Trophoblast cell (in vitro differentiated cells and primary cell): ENCODE data around the gene GDPD5. TPM values are rescaled to one million over a fixed set of nuclear protein-coding genes. Genes with fewer than 3 reads are reported as not detected.
A peak's percentile ranks its signal among the peaks of the same experiment; 100 is the strongest.

ENCODE experiments used
- DNase-seq, 2 donors: peaks; one replicate each; pipeline ENCODE4 v3.0.0-alpha.2; 2016
- H2AFZ ChIP-seq: 2 replicates; pipeline ENCODE4 v1.6.1; 2013; ENCODE audit warnings: low read length, moderate library complexity, mild to moderate bottlenecking; ENCODE audit not compliant: insufficient read depth, poor library complexity
- H2AK5ac ChIP-seq: 2 replicates; pipeline ENCODE4 v1.6.1; 2013; ENCODE audit warnings: mild to moderate bottlenecking, low read length
- H2BK120ac ChIP-seq: 2 replicates; pipeline ENCODE4 v1.6.1; 2013; ENCODE audit warnings: low read length, mild to moderate bottlenecking, moderate library complexity; ENCODE audit not compliant: insufficient read depth, poor library complexity
- H2BK12ac ChIP-seq: 2 replicates; pipeline ENCODE4 v1.6.1; 2013; ENCODE audit warnings: mild to moderate bottlenecking, low read length, moderate library complexity
- H2BK5ac ChIP-seq: 2 replicates; pipeline ENCODE4 v1.6.1; 2013; ENCODE audit warnings: low read length, low read depth, moderate library complexity, mild to moderate bottlenecking; ENCODE audit not compliant: poor library complexity
- H3K14ac ChIP-seq: 2 replicates; pipeline ENCODE4 v1.6.1; 2013; ENCODE audit warnings: mild to moderate bottlenecking, low read length
- H3K18ac ChIP-seq: 2 replicates; pipeline ENCODE4 v1.6.1; 2013; ENCODE audit warnings: mild to moderate bottlenecking, low read length
- H3K23ac ChIP-seq: 2 replicates; pipeline ENCODE4 v1.6.1; 2013; ENCODE audit warnings: low read length
- H3K27ac ChIP-seq: 2 replicates; pipeline ENCODE4 v1.5.1; 2013; ENCODE audit warnings: low read depth, mild to moderate bottlenecking, inconsistent platforms, low read length, moderate library complexity
- H3K27me3 ChIP-seq: 2 replicates; pipeline ENCODE4 v1.6.1; 2013; ENCODE audit warnings: inconsistent platforms, mild to moderate bottlenecking, low read length, moderate library complexity; ENCODE audit not compliant: insufficient read depth
- H3K36me3 ChIP-seq, 2 experiments: 1 replicate in 1 of 2; 2 replicates in 1 of 2; pipeline ENCODE4 v1.6.1; 2013; ENCODE audit warnings: low read length in 2 of 2, mild to moderate bottlenecking in 2 of 2, moderate library complexity in 1 of 2; ENCODE audit not compliant: insufficient read depth in 2 of 2, control insufficient read depth in 1 of 2
- H3K4ac ChIP-seq: 2 replicates; pipeline ENCODE4 v1.6.1; 2013; ENCODE audit warnings: low read depth, mild to moderate bottlenecking, low read length, moderate library complexity
- H3K4me1 ChIP-seq, 2 experiments: 1 replicate in 1 of 2; 2 replicates in 1 of 2; pipeline ENCODE4 v1.6.1; 2013; ENCODE audit warnings: low read length in 2 of 2, mild to moderate bottlenecking in 2 of 2, moderate library complexity in 1 of 2; ENCODE audit not compliant: insufficient read depth in 2 of 2, control insufficient read depth in 1 of 2
- H3K4me2 ChIP-seq: 2 replicates; pipeline ENCODE4 v1.6.1; 2013; ENCODE audit warnings: inconsistent platforms, mild to moderate bottlenecking, low read length, moderate library complexity
- H3K4me3 ChIP-seq: 2 replicates; pipeline ENCODE4 v1.5.1; 2013; ENCODE audit warnings: mild to moderate bottlenecking, low read depth, low read length, inconsistent platforms
- H3K79me1 ChIP-seq: one replicate; pipeline ENCODE4 v1.6.1; 2013; ENCODE audit warnings: low read length
- H3K79me2 ChIP-seq: 2 replicates; pipeline ENCODE4 v1.6.1; 2013; ENCODE audit warnings: low read length, mild to moderate bottlenecking; ENCODE audit not compliant: control insufficient read depth, insufficient read depth, poor library complexity
- H3K9ac ChIP-seq: 2 replicates; pipeline ENCODE4 v1.6.1; 2013; ENCODE audit warnings: mild to moderate bottlenecking, low read length
- H3K9me3 ChIP-seq: 2 replicates; pipeline ENCODE4 v1.6.1; 2013; ENCODE audit warnings: low read depth, mild to moderate bottlenecking, control low read depth, inconsistent platforms, low read length; ENCODE audit not compliant: insufficient read depth
- H4K12ac ChIP-seq: 2 replicates; pipeline ENCODE4 v1.6.1; 2013; ENCODE audit warnings: low read depth, mild to moderate bottlenecking, low read length, moderate library complexity
- H4K8ac ChIP-seq: 2 replicates; pipeline ENCODE4 v1.6.1; 2013; ENCODE audit warnings: low read depth, mild to moderate bottlenecking, low read length, moderate library complexity
- H4K91ac ChIP-seq: one replicate; pipeline ENCODE4 v1.6.1; 2013; ENCODE audit warnings: low read depth, mild to moderate bottlenecking, low read length, moderate library complexity
- WGBS: extraction: QIAGEN DNeasy Blood & Tissue Kit; methylation state at CpG from one replicate; pipeline ENCODE4 v1.1.7; 2013; ENCODE audit warnings: missing lambda C conversion rate; ENCODE audit not compliant: insufficient read length, insufficient coverage; ENCODE audit errors: extremely low coverage; 5-methylcytosine and 5-hydroxymethylcytosine counted together
- polyA plus RNA-seq: library from polyadenylated mRNA; stranded (reverse); fragments of 200-250 nt; gene quantifications from 2 replicates; pipeline ENCODE4 v1.2.3, GENCODE V29; 2013

Gene GDPD5, protein sequence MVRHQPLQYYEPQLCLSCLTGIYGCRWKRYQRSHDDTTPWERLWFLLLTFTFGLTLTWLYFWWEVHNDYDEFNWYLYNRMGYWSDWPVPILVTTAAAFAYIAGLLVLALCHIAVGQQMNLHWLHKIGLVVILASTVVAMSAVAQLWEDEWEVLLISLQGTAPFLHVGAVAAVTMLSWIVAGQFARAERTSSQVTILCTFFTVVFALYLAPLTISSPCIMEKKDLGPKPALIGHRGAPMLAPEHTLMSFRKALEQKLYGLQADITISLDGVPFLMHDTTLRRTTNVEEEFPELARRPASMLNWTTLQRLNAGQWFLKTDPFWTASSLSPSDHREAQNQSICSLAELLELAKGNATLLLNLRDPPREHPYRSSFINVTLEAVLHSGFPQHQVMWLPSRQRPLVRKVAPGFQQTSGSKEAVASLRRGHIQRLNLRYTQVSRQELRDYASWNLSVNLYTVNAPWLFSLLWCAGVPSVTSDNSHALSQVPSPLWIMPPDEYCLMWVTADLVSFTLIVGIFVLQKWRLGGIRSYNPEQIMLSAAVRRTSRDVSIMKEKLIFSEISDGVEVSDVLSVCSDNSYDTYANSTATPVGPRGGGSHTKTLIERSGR
- 15.7 and 17.4 TPM in 2 replicates for polyA plus RNA-seq

DNA sequence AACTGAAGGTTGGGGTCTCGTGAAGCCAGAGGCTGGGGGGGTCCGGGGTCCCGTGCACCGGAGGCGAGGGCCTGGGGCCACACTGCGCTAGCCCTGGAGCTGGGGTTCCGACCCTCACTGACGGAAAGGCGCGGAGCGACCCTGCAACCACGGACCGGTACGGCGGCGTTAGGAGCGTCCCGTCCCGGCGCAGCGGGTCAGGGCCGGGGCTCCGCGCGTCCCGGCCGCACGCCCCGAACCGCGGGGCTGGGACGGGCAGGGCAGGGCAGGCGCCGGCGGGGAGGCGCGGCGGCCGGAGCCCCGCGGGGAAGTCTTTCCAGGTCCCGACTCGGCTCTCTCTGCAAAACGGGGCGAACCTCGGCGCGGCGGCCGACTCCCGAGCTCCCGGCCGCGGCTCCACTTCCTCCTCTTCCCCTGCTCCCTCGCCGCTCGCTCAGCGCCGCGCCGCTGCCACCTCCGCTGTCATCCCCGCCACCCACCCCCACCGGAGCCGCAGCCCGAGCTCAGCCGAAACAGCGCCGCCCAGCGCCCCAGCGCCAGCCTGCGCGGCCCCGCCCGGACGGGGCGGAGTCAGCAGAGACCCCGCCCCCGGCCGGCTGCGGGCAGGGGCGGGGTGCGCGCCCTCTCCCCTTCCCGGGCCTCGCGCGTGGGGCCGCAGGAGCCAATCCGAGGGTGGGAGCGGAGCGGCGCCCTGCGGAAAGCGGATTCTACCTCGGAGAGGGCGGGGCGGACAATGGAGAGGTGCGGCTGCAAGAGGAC is at the start of gene GDPD5:
GDPD5 (minus strand) TSS at position 509 of the 759 bp plus-strand sequence. CDS start 48,206 bp downstream, outside the sequence.
- Histone ChIP-seq H4K91ac (peak within 1 kb of the TSS; percentile 82), H2BK120ac (peak within 1 kb of the TSS; percentile 8), H3K23ac (no peak within 1 kb of the TSS), H3K4me1 (peaks cover 2 to 8% of the 10 kb centered on the region in 2 experiments), H2AK5ac (no peak within 1 kb of the TSS), H3K79me2 (peaks cover 7% of the 10 kb centered on the region), H4K8ac (peak within 1 kb of the TSS; percentile 72), H2BK12ac (no peak within 1 kb of the TSS), H3K9ac (peak within 1 kb of the TSS; percentile 85), H3K9me3 (no peaks in the 10 kb centered on the region), H3K4me2 (peak within 1 kb of the TSS; percentile 98), H3K27ac (no peak within 1 kb of the TSS), H3K4ac (peak within 1 kb of the TSS; percentile 16), H3K14ac (peak within 1 kb of the TSS; percentile 47), H2BK5ac (peak within 1 kb of the TSS; percentile 1), H4K12ac (peak within 1 kb of the TSS; percentile 17), H3K4me3 (peak within 1 kb of the TSS; percentile 75), H3K18ac (peak within 1 kb of the TSS; percentile 63), H3K79me1 (peaks cover 7% of the 10 kb centered on the region), H3K27me3 (peaks cover 20% of the 10 kb centered on the region), H2AFZ (peak within 1 kb of the TSS; percentile 56), H3K36me3 (no peaks in the 10 kb centered on the region)
- DNase-seq, result peak; percentile 79 to 93
- WGBS, result no CpG with 5 or more reads among the region's 99 CpGs

DNA sequence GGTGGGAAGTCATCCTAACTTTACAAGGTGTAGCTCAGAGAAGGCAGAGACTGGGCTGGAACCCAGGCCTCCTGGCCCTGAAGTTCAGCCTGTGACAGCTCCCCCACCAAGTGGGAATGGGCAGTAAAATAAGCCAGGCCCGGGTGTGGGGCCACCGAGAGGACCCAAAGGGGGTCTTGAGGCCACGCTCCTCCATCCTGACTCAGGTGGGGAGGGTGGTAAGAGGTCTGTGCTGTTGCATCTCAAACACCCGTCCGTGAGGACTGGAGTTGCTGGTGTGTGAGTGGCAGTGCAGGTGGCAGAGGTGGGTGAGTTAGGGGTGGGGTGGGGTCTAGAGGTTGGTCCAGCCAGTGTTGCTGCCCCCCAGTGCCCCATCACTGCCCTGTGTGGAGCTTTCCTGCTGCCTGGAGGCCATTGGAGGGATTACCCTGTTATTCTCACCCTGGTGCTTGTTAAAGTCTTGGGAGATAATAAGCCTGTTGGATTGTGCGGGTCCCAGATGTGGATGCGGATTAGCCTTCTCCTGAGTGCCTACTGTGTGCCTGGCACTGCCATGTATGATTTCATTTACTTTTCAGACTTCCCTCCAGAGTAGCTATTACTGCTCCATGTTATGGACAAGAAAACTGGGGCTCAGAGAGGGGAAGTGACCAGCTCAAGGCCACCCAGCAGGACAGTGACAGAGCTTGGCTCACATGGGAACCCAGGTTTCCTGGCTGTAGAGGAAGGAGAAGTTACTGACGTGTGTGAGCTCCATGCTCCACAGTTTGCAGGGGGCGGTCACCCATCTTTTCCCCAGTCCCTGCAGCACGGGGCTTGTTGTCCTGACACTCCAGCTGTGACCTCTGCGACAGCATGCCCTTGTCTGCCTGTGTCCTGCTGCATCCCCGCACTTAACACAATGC is 49.2 kb upstream of the GDPD5 start:
- Histone ChIP-seq H2BK5ac (no peak overlapping the region), H3K79me2 (no peaks in the 10 kb centered on the region), H3K27ac (no peak overlapping the region), H3K79me1 (no peaks in the 10 kb centered on the region), H3K4ac (no peak overlapping the region), H3K23ac (no peak overlapping the region), H3K18ac (no peak overlapping the region), H2BK120ac (no peak overlapping the region), H3K27me3 (no peaks in the 10 kb centered on the region), H2AK5ac (no peak overlapping the region), H4K91ac (no peak overlapping the region), H2AFZ (no peak overlapping the region), H3K9me3 (no peaks in the 10 kb centered on the region), H3K36me3 (peaks cover 35 to 43% of the 10 kb centered on the region in 2 experiments), H3K4me3 (no peak overlapping the region), H3K4me1 (peaks cover 2 to 8% of the 10 kb centered on the region in 2 experiments), H3K4me2 (no peak overlapping the region), H4K8ac (no peak overlapping the region), H3K9ac (no peak overlapping the region), H4K12ac (no peak overlapping the region), H3K14ac (no peak overlapping the region), H2BK12ac (no peak overlapping the region)
- DNase-seq, result no peak
- WGBS, result no CpG with 5 or more reads among the region's 12 CpGs

DNA sequence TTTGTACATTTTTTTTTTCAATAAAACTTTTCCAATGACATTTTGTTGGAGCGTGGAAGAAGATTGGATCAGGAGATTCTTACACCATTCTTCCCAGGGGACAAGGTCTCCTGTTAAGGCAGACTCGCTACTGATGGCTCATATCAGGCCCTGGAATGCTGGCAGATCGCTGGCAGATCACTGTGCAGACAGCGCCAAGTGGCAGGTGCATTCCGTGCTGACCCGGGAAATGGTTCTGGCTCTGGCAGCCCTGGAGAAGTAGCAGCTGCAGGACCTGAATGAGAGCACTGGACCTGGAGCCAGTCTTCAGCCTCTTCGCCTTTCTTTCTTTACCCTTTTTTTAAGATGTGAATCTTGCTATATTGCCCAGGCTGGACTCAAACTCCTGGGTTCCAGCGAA is 47.0 kb upstream of the GDPD5 start:
- no peaks in the 10 kb centered on the region for H3K27me3 ChIP-seq
- no peak for DNase-seq
- no peaks in the 10 kb centered on the region for H3K9me3 ChIP-seq
- no peak overlapping the region for H2AK5ac ChIP-seq
- no peak overlapping the region for H4K8ac ChIP-seq
- no peak overlapping the region for H2BK5ac ChIP-seq
- no peak overlapping the region for H3K9ac ChIP-seq
- peaks cover 54 to 63% of the 10 kb centered on the region in 2 experiments for H3K36me3 ChIP-seq
- peaks cover 2 to 8% of the 10 kb centered on the region in 2 experiments for H3K4me1 ChIP-seq
- H4K12ac ChIP-seq, result no peak overlapping the region
- H2AFZ ChIP-seq, result no peak overlapping the region
- no peak overlapping the region for H3K27ac ChIP-seq
- no peak overlapping the region for H3K4me3 ChIP-seq
- WGBS, result no CpG with 5 or more reads among the region's 8 CpGs
- H3K4me2 ChIP-seq, result no peak overlapping the region
- H3K79me1 ChIP-seq, result no peaks in the 10 kb centered on the region
- no peak overlapping the region for H3K4ac ChIP-seq
- no peak overlapping the region for H2BK120ac ChIP-seq
- no peak overlapping the region for H3K18ac ChIP-seq
- H4K91ac ChIP-seq, result no peak overlapping the region
- H3K14ac ChIP-seq, result no peak overlapping the region
- no peak overlapping the region for H2BK12ac ChIP-seq
- no peaks in the 10 kb centered on the region for H3K79me2 ChIP-seq
- H3K23ac ChIP-seq, result no peak overlapping the region
